ENCODE data around the gene CACNB4. TPM values are rescaled to one million over a fixed set of nuclear protein-coding genes. Genes with fewer than 3 reads are reported as not detected.
"Not testable (repeated sequence)": the region's sequence is repeated elsewhere in the genome, so short reads cannot be mapped to it uniquely, and the experiment has no call there.

CACNB4 gene
- total and polyA plus RNA-seq, 12 donors, result 0.09 to 0.95 (median 0.38) TPM

DNA sequence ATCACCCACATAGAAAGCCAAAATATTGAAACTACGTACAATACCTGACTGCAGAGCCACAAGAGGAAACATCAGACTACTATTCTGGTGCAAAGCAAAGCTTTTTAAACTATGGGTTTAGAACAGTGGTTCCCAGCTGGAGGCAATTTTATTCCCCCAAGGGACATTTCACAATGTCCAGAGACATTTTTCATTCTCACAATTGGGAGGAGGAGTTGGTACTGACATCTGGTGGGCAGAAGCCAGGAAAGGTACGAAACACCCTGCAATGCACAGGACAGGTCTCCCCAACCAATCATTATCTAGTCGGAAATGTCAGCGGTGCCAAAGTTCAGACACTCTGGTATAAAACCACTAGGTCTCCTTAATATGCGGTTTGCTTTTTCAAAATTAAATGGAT lies 182.2 kb downstream of the CACNB4 start:
- no peak for DNase-seq
- H3K27me3 ChIP-seq, result no peaks in the 10 kb centered on the region
- H3K36me3 ChIP-seq, result no peaks in the 10 kb centered on the region
- H3K27ac ChIP-seq, result no peak overlapping the region
- TF ChIP-seq, protein P1, sequence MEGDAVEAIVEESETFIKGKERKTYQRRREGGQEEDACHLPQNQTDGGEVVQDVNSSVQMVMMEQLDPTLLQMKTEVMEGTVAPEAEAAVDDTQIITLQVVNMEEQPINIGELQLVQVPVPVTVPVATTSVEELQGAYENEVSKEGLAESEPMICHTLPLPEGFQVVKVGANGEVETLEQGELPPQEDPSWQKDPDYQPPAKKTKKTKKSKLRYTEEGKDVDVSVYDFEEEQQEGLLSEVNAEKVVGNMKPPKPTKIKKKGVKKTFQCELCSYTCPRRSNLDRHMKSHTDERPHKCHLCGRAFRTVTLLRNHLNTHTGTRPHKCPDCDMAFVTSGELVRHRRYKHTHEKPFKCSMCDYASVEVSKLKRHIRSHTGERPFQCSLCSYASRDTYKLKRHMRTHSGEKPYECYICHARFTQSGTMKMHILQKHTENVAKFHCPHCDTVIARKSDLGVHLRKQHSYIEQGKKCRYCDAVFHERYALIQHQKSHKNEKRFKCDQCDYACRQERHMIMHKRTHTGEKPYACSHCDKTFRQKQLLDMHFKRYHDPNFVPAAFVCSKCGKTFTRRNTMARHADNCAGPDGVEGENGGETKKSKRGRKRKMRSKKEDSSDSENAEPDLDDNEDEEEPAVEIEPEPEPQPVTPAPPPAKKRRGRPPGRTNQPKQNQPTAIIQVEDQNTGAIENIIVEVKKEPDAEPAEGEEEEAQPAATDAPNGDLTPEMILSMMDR (IDR thresholded peaks at IDR 0.05), result no peak
- H3K9me3 ChIP-seq, result no peaks in the 10 kb centered on the region
- no peak overlapping the region for H3K4me3 ChIP-seq
- H3K4me1 ChIP-seq, result peaks cover 0 to 60% (median 7%) of the 10 kb centered on the region in 9 donors
- intact Hi-C loops (cut with DNase I), result no loop called here
- 65 to 67% methylated on average over 5 of the region's 5 CpGs for WGBS, 2 donors
- no peak for ATAC-seq

DNA sequence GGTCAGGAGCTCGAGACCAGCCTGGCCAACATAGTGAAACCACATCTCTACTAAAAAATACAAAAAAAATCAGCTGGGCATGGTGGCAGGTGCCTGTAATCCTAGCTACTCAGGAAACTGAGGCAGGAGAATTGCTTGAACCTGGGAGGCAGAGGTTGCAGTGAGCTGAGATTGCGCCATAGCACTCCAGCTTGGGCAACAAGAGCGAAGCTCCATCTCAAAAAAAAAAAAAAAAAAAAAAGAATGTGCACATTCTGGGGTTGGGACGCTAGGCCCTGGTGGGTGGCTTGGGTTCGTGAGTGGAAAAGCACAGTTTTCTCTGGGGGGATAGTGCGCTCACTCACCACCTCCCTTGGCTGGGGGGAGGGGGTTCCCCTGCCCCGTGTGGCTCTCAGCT lies 183.2 kb downstream of the CACNB4 start:
- intact Hi-C loops (cut with DNase I); DNase-seq; H3K4me3 ChIP-seq; H3K27me3 ChIP-seq; H3K36me3 ChIP-seq; ATAC-seq; H3K27ac ChIP-seq; H3K9me3 ChIP-seq: not testable (repeated sequence)
- WGBS, 2 donors, result 97% methylated on average over 6 to 7 of the region's 7 CpGs
- H3K4me1 ChIP-seq, result peaks cover 0 to 60% (median 7%) of the 10 kb centered on the region in 9 donors

DNA sequence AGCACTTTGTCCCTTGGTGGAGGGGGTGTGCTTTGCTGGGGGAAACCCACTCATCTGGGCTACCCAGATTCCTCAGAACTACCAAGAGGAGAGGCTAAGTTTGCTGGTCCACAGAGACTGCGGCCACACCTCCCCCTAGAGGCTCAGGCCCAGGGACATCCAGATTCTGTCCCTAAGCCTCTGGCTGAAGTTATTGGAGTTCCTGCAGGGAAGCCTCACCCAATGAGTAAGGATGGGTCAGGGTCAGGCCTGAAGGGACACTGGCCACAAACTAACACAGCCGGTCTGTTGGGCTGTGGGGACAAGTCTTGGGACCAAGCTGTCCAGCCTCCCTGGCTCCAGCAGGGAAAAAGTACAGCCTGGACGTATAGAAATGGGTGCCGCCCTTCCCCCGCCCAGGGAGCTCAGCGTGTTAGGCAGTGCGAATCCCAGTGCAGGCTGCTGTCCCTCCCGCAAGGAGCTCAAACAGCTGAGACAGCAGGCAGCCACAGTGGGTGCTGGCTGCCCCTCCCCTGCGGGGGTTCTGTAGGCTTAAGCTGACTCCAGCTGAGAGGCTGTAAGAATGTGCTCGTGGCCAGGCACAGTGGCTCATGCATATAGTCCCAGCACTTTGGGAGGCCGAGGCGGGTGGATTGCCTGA lies 183.7 kb downstream of the CACNB4 start:
- H3K27me3 ChIP-seq, result no peaks in the 10 kb centered on the region
- TF ChIP-seq, protein P1 (IDR thresholded peaks at IDR 0.05), result no peak
- peak in 1 of 8 donors; percentile 15 for ATAC-seq
- no peak overlapping the region for H3K27ac ChIP-seq
- peak in 1 of 2 donors; percentile 16 for DNase-seq
- intact Hi-C loops (cut with DNase I), result no loop called here
- 88 to 94% methylated on average over 12 of the region's 12 CpGs for WGBS, 2 donors
- peaks cover 0 to 56% (median 7%) of the 10 kb centered on the region in 9 donors for H3K4me1 ChIP-seq
- H3K9me3 ChIP-seq, result peaks cover 0 to 10% (median 0%) of the 10 kb centered on the region in 11 donors
- no peak overlapping the region for H3K4me3 ChIP-seq
- H3K36me3 ChIP-seq, result no peaks in the 10 kb centered on the region

DNA sequence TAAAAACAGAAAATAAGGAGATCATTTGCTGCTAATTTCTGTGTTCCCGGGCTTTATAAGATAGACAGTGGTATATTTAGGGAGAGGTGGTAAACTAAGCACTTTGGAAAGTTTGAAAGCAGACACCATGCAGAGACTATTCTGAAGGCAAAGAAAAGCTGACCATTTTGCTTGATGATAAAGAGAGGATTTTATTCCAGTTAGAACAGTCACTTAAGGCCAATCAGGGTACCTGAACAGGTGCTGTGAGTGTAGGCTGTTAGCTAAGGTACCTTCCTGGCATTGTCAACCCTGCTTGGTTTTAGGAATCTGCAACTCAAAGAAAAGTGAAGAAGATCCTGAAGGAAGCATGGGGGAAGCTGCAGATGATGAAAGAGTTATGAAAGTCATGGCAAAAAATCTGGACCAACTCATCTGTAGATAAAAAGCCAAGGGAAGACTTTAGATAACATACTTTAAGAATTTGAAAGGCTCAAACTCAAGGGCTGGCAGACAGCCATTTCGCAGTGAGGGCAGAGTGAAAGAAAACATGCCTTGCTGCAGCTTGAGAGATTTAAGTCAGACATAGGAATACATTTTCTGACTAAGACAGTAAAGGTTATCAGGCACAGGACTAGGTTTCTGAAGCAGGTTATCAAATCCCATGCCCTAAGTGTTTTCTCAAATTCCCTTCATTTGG lies 190.5 kb downstream of the CACNB4 start:
- intact Hi-C loops (cut with DNase I), result no loop called here
- peak overlapping the region in 5 of 10 donors; percentile 1 to 61 (median 36) for H3K27ac ChIP-seq
- no peaks in the 10 kb centered on the region for H3K27me3 ChIP-seq
- H3K4me3 ChIP-seq, result no peak overlapping the region
- TF ChIP-seq, protein P1 (IDR thresholded peaks at IDR 0.05), result no peak
- no peaks in the 10 kb centered on the region for H3K36me3 ChIP-seq
- no peak for DNase-seq
- peaks cover 0 to 42% (median 20%) of the 10 kb centered on the region in 9 donors for H3K4me1 ChIP-seq
- WGBS, 2 donors, result 66 to 80% methylated on average over 2 of the region's 2 CpGs
- no peak for ATAC-seq
- peaks cover 0 to 10% (median 0%) of the 10 kb centered on the region in 11 donors for H3K9me3 ChIP-seq

Data from heart right ventricle (tissue), 16 donors.